Hepatocyte (in vitro differentiated cells): Measurements from ENCODE around the gene OGFOD2.

ENCODE experiments used
- EZH2 ChIP-seq: fragments of 200-600 bp; sonication (generic); IDR thresholded peaks from 2 replicates; pipeline ENCODE4 v1.6.1; 2016; ENCODE audit warnings: antibody characterized with exemption, mild to moderate bottlenecking, borderline replicate concordance
- EZH2phosphoT487 ChIP-seq: fragments of 200-600 bp; sonication (generic); IDR thresholded peaks from one replicate; pipeline ENCODE4 v1.6.1; 2018; ENCODE audit warnings: antibody characterized with exemption, mild to moderate bottlenecking, low read depth, moderate library complexity; ENCODE audit not compliant: unreplicated experiment, severe bottlenecking
- TF ChIP-seq, protein P1 (sequence below): fragments of 200-600 bp; sonication (generic); IDR thresholded peaks from 2 replicates; pipeline ENCODE4 v1.5.1; 2016; ENCODE audit warnings: antibody characterized with exemption, mild to moderate bottlenecking; ENCODE audit not compliant: poor library complexity

DNA sequence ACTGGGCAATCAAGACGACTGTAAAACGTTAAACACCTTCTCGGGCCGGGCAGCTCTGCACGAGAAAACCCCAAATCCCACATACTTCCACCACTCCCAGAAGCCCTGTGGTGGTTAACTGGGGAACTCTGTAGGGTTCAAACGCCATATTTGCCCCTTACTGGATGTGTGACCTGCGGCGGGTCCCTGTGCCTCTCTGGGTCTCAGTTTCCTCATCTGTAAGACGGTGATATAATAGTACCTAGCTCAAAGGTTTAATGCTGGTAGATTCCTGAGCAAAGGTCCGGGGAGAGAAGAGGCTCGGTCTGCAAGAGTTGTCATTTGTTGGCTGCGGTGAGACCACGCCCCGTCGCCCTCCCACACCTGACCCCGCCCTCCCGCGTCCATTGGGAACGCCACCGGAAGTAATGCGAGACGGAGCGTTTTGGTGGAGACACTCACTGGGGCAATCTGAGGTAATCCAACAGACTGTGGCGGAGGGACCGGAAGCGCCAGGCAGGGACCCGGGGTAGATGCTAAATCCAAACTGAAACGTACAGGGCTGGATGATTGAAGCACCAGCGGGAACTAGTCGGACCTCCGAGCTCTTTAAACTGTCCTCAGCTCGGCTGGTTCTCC, 661 bp upstream of the OGFOD2 start:
- TF ChIP-seq EZH2 (no peak), EZH2phosphoT487 (no peak)
- TF ChIP-seq, protein P1, sequence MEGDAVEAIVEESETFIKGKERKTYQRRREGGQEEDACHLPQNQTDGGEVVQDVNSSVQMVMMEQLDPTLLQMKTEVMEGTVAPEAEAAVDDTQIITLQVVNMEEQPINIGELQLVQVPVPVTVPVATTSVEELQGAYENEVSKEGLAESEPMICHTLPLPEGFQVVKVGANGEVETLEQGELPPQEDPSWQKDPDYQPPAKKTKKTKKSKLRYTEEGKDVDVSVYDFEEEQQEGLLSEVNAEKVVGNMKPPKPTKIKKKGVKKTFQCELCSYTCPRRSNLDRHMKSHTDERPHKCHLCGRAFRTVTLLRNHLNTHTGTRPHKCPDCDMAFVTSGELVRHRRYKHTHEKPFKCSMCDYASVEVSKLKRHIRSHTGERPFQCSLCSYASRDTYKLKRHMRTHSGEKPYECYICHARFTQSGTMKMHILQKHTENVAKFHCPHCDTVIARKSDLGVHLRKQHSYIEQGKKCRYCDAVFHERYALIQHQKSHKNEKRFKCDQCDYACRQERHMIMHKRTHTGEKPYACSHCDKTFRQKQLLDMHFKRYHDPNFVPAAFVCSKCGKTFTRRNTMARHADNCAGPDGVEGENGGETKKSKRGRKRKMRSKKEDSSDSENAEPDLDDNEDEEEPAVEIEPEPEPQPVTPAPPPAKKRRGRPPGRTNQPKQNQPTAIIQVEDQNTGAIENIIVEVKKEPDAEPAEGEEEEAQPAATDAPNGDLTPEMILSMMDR, result no peak
